ENCODE data around the gene PLIN3.
"Not testable (repeated sequence)": the region's sequence is repeated elsewhere in the genome, so short reads cannot be mapped to it uniquely, and the experiment has no call there.

Gene PLIN3, protein sequence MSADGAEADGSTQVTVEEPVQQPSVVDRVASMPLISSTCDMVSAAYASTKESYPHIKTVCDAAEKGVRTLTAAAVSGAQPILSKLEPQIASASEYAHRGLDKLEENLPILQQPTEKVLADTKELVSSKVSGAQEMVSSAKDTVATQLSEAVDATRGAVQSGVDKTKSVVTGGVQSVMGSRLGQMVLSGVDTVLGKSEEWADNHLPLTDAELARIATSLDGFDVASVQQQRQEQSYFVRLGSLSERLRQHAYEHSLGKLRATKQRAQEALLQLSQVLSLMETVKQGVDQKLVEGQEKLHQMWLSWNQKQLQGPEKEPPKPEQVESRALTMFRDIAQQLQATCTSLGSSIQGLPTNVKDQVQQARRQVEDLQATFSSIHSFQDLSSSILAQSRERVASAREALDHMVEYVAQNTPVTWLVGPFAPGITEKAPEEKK

DNA sequence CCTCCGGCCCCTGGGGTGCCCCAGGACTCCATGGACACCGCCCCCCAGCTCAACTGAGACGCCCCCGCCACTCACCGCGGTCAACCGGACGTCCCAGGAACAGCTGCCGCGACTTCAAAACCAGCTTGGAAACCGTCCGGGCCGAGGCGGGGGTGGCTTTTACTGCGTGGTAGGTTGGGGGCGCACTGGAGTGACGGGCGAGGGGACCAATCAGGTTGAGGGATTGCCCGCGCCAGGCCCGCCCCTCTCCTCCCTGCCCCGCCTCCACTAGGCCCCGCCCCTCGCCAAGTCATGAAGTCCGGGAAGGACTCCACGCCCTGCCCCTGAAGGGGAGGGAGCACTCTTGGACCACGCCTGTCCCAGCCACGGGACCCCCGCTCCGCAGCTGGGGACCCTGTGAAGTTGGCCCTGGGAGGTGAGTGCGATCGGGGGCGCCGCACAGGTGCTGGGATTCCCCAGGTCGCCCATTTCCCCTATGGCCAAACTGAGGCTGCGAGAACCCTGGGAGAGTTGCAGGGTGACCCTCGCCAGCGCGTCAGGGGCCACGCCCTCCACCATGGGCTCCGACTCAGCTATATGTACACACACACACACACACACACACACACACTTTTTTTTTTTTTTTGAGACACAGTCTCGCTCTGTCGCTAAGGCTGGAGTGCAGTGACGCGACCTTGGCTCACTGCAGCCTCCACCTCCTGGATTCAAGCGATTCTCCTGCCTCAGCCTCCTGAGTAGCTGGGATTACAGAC lies at the start of gene PLIN3:
PLIN3 (minus strand) TSS at position 134 of the 752 bp plus-strand sequence. CDS start 6,273 bp downstream, outside the sequence.
- DNase-seq, result peak; percentile 93

DNA sequence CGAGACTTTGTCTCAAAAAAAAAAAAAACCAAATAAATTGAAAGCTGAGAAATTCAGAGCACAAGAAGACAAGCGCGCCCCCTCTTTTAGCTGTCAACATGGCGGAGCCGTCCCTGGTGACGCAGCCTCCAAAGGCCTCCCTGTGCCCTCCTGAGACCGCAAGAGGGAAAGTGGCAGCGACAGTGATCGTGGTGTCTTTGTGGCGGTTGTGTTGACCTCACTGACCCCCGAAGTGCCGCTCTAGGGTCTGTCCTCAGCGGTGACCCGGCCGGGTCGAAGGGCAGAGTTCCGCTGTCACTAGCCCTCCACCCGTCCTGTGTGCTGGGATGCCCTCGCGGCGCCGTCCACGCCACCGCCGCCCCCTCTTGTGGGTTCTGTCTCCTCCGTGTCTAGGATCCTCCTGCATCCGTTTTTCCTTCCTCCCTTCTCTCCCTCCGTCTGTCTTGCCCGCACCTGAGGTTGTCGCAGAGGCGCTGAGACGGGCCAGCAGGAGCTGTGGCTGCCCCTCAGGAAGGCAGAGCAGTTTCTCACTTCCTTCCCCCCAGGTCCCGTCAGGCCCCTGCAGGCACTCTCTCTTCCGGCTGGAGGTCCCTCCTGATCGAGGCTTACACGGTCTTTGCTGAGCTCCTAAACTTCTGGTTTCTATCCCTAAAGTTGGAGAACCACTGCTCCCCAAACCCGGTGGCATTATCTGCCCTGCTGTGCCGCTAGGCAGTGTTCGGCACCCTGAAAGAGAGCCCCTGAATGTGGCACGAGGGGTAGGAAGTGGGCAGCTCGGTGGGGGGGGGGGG lies 49.0 kb upstream of the PLIN3 start:
- no peak for DNase-seq

DNA sequence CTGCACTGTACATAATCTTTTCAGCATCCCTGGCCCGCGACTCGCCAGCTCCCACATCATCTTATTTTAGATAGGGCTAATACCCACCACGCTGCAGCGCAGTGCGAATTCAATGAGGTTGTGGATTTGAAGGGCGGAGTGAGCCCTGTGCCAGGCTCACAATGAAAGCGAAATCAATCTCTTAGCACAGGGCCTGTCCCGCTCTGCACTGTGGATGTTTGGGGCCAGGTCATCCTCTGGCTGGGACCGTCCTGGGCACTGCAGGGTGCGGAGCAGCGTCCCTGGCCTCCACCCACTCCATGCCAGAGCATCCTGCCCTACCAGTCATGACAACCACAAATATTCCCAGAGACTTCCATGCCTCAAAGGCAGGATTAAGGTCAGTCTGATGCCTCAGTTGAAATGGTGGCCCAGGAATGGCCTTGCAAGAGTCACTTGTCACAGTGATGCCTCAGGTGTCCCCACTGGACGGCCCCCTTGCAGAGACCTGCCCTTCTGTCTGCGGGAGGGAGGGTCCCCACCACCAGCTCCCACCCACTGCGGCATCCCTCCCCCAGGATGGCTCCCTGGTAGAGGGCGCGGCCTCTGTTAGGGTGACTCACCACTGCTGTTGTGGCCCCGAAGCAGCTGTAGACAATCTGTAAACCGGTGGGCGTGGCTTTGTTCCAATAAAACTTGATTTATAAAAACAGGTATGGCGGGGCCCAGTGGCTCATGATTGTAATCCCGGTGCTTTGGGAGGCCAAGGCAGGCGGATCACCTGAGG lies 47.5 kb upstream of the PLIN3 start:
- DNase-seq, result peak; percentile 59

DNA sequence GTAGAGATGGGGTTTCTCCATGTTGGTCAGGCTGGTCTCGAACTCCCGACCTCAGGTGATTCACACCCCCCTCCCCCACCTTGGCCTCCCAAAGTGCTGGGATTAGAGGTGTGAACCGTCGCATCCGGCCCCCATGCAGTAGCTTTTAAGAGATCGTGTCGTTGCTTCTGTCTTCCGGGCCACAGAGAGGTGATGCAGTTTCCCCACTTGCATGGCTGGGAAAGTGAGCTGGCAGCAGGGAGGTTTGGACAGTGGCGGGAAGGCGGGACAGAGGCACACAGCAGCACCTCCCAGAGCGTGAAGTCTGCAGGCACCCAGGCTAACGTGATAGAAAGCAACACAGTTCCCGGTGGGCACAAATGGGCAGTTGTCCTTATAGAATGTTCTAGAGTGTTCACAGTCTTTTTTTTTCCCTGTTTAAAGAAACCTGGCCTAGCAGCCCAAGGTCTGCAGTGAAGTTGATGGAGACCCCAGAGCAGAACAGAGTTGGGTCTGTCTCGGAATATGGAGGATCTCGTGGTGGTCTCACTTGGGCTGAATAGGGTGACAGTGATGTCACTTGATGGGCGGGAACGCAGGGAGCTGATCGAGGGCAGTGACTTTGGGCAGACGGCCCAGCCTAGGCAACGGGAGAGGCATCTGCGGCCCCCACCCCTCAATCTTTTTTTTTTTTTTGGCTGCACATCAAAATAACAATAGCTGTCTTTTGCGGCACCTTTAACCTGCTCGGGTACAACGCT lies 46.7 kb upstream of the PLIN3 start:
- no peak for DNase-seq

DNA sequence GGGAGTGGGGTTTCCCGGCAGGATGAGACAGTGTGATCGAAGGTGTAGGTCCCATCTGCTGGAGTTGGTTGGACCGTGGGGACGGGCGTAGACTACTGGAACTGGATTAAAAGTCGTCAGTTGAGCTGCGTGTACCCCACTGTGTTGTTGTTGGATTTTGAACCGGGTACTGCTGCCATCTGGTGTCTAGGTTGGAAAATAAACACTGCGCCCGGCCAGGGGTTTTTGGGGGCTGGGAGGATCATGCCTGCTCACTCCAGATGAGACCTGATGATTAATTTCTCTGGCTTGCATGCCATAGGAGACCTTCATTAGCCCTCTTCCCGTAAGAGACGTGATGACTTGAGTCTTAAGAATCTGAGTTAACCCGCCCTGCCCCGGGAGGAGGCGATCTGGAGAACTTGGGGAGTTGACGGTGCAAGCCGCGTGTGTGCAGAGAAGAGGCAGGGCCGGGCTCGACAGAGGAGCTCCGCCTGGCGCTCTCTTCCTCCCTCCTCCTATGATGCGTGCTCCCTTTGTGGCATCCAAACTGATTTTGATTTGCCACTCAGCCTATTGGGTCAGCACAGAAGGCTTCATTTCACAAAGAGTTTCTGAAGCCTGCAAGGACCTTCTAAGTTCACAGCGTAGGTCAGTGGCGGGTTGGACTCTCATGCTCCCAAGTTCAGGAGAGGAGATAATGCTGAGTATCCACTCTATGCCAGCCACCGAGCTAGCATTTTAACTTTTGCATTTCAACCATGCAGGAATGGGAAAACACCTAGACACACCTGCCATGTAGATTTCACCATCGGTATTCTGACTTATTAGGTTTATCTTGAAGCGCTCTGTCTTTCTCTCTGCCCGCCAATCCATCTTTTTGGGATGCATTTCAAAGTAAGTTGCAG lies 44.6 kb upstream of the PLIN3 start:
- peak; percentile 99 for DNase-seq

DNA sequence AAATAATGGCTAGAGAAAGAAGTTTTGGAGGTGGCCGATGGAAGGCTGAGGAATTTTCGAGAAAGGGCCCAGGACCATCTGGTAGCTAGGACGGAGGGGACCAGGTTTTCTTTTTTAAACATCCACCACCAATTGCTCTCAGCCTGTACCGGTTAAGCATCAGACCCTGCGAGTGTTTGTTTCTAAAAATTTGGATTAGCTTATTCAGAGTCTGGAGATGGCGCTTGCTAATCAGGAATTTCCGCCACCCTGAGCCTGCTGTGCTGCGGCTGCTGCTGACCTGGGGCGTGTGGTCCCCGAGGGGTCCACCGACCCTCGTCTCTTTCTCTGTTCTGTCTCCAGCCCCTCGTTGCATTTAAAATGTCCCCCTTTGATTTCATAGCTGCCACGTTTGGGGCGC lies 43.8 kb upstream of the PLIN3 start:
- DNase-seq, result no peak

DNA sequence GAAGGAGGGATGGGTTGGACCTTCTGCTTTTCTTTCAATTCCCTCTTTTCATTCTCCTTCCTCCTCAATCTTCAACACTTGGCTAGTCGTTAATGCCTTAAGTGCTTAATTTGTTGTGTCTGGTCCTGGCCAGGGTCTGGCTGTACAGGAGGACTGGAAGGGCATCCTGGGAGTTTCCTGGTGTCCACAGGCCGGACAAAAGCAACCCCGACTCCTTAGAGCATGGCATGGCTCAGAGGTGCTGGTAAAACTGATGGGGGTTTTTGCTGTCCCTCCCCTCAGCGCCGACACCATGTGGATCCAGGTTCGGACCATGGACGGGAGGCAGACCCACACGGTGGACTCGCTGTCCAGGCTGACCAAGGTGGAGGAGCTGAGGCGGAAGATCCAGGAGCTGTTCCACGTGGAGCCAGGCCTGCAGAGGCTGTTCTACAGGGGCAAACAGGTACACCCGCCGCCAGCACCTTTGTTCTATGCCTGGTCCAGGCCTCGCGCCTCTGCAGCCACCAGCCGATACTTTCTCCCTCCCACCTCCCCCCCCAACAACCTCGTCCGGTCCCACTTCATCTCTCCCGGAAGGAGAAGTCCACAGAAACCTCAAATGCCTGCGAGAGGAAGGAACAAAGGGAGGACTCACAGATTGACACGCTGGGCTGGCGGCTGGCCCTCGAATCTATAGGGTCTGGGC lies 43.3 kb upstream of the PLIN3 start:
- DNase-seq, result peak; percentile 41

DNA sequence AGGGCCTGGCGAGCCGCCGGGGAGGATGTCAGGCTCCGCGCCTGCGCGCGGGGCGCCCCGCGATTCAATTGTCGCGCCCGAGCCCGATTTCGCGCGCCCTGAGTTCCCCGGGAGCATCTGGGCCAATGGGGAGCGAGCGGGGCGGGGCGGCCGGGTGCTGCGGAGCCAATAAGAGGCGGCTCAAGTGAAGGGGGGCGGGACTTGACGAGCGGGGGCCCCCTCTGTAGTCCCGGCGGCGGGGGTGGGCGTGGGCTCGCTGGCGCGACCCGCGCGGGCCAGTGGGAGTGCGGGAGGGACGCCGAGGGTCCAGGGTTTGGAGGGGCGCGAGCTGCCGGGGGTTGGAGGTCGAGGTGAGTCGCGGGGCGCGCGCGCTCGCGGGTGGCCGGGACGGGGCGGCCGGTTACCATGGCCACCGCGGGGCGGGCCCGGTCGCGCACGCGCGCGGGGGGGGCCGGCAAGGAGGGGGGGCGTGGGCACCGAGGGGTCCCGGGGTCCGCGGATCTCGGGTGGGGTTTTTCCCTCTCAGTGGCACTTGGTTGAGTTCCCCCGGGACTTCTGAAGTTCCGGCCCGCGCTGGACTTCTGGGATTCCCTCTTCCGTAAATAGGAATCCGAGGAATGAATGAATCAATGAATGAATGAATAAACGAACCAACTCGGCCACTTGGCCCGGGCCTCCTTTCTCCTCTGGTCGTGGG lies 42.6 kb upstream of the PLIN3 start:
- peak; percentile 91 for DNase-seq

DNA sequence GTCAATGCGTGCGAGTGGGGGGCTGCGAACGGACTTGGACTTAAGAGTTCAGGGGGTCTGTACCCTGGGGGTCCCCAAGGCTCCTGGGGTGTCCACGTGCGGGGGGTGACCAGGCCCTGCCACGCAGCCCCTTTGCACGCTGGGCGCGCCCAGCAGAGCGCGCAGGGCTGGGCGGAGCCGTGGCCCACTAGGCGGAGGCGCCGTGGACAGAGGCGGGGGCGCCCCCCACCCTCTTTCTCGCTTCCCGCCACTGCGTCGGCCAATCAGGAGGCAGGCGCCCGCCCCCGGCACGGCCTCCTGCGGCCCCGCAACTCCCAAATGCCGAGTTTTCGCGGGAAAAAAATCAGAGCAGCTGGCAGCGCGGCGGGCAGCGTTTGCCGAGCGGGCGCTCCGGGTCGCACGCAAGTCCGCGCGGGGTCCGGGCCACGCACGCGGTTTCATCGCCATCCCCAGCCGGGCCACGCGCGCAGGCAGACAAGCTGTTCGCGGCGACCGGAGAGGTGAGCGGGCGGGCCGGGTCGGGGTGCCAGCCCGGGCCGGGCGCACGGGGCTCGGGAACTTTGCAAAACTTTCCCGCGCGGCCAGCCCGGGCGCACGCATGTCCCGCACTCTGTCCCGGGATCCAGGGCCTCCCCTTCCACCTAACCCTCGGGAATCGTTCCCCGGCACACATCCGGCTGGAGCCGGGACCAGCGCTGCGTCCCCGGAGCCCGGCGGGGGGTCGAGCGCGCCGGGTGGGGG lies 41.9 kb upstream of the PLIN3 start, which contains the start of gene UHRF1:
UHRF1 (plus strand) TSS at position 346 of the 741 bp plus-strand sequence. CDS start 1,385 bp downstream, outside the sequence.
- DNase-seq, result no peak

DNA sequence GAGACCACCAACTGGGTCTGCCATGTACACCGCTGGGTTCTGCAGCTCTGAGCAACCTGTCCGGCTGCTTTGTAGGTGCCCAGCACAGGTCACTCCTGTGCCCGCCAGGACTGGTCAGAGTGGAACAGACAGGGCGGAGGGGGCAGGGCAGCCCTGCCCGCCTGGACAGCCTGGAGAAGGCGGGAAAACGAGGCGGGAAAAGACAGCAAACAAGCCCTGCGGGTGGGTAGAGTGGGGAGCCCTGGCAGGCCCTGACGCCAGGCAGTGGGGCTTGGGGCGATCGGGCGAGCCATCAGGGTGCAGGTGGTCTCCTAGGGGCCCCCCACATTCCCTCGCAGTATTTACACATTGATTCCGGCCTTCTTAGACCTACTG lies 41.3 kb upstream of the PLIN3 start:
- no peak for DNase-seq

DNA sequence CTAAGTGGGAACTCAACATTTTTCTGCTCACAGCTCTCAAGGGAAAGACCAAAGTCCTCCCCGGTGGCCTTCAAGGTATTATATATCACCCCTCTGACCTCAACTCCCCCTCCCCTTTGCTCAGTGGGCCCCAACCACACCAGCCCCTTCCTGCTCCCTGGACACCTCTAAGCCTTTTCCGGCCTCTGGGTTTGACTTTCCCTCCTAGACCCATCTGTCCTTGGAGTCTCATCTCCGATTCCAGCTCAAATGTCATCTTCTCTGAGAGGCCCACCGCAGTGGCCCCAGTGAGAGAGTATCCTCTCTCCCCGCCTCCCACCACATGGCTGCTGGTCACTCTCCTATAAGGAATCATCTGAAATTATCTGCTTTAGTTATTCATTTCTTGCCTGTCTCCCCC lies 40.9 kb upstream of the PLIN3 start:
- no peak for DNase-seq

DNA sequence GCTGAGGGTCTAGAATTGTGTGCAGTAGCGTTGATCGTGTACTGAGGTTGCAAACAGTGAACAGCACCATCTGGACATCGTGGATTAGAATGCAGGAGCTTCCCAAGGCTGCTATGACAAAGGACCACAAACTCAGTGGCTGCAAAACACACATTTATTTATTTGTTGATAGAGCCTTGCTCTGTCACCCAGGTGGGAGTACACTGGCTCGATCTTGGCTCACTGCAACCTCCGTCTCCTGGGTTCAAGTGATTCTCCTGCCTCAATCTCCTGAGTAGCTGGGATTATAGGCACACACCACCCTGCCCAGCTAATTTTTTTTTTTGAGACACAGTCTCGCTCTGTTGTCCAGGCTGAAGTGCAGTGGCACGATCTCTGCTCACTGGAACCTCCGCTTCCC lies 39.5 kb upstream of the PLIN3 start:
- no peak for DNase-seq

DNA sequence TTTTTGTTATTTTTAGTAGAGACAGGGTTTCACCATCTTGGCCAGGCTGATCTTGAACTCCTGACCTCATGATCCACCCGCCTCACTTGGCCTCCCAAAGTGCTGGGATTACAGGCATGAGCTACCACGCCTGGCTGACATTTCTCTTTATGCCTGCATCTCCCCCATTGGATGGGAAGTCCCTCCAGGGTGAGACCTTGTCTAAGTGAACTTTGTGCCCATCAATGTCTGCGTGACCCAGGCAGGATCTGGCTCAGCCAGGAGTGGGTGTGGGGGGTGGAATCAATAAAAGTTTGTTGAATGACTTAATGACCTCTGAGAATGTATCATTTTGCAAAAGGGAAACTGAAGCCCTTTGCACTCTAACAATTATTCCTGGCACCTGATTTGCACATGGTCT lies 37.0 kb upstream of the PLIN3 start:
- DNase-seq, result no peak

DNA sequence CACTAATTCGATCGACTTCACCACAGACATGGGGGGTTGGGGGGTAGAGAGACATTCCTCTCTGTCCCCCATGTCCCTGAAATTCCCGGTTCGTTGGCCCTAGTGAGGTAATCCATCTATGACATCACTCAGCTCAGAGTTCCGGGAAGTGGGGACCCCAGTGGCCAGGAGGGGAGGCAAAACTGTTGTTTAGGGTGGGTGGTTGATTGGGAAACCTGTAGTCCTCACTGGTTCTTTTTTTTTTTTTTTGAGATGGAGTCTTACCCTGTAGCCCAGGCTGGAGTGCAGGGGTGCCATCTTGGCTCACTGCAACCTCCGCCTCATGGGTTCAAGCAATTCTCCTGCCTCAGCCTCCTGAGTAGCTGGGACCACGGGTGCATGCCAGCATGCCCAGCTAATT lies 35.3 kb upstream of the PLIN3 start, which contains the start of gene ARRDC5:
ARRDC5 (minus strand) TSS at position 101 of the 400 bp plus-strand sequence; CDS start at position 30, 71 bp downstream.
- DNase-seq, result no peak

DNA sequence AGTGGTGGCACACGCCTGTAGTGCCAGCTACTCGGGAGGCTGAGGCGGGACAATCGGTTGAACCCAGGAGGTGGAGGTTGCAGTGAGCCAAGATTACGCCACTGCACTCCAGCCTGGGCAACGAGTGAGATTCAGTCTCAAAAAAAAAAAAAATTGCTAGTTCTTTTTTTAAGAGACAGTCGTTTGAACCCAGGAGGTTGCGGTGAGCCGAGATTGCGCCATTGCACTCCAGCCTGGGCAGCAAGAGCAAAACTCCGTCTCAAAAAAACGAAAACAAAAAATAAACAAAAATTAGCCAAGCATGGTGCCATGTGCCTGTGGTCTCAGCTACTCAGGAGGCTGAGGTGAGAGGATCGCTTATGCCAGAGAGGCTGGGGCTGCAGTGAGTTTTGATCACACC lies 33.4 kb upstream of the PLIN3 start:
- DNase-seq, result not testable (repeated sequence)

DNA sequence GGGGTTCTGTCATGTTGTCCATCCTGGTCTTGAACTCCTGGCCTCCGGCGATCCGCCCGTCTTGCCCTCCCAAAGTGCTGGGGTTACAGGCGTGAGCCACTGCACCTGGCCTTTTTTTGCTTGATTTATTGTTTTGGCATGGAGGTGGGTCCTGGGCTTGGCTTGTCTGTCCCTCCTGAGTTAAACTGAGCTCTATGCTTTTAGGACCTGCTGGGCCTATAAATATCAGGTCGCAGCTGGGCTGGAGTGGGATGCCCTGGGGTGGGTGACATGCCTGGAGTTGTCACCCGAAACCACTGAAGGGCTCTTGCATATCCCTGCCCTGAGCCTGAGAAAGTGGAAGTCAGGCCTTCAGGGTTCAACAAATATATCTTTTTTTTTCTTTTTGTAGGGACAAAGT lies 29.7 kb upstream of the PLIN3 start:
- no peak for DNase-seq

DNA sequence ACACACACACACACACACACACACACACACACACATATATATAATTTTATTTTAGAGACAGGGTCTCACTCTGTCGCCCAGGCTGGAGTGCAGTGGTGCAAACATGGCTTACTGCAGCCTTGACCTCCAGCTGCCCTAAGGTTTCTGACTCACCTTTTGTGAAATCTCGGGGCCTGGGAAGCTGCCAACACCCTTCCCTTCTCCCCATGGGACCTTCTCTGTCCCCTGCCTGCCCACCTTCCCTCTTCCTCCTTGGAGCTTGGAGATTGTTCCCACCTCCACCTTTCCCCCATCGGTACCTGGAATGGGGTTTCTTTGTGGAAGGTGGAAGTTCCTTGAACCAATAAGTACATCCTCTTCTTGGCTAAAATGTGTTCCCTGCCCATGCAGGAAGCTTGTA lies 28.9 kb upstream of the PLIN3 start:
- DNase-seq, result no peak

DNA sequence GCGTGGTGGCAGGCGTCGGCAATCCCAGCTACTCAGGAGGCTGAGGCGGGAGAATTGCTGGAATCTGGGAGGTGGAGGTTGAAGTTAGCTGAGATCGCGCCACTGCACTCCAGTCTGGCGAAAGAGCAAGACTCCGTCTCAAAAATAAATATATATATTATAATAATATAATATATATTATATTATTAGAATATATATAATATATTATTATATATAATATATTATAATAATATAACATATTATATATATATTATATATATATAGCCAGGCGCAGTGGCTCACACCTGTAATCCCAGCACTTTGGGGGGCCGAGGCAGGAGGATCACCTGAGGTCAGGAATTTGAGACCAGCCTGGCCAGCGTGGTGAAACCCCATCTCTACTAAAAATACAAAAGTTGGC lies 25.5 kb upstream of the PLIN3 start:
- not testable (repeated sequence) for DNase-seq

DNA sequence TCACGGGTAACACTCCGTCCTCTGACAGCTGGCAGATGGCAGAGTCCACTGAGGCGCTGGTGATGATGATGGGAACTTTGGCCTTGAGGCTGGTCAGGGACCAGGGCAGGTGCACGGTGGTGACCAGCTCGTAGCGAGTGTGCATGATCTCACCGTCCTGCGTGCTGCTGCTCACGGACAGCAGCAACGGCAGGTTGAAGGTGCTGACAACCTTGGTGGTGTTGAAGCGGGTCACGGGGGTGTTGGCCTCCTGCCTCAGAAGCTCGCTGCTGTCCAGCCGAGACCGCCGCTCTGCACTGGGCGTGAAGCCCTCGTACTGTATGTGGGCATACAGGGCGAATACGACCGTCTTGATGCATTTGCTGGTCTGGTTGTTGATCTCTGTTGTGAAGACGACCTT lies 23.6 kb upstream of the PLIN3 start:
- no peak for DNase-seq
